ENCODE data around the gene ZBTB37. TPM values are rescaled to one million over a fixed set of nuclear protein-coding genes. Genes with fewer than 3 reads are reported as not detected.

ZBTB37 gene
- total RNA-seq, 6 donors from 2014 or later = 5.3 to 17.8 (median 12.0) TPM

DNA sequence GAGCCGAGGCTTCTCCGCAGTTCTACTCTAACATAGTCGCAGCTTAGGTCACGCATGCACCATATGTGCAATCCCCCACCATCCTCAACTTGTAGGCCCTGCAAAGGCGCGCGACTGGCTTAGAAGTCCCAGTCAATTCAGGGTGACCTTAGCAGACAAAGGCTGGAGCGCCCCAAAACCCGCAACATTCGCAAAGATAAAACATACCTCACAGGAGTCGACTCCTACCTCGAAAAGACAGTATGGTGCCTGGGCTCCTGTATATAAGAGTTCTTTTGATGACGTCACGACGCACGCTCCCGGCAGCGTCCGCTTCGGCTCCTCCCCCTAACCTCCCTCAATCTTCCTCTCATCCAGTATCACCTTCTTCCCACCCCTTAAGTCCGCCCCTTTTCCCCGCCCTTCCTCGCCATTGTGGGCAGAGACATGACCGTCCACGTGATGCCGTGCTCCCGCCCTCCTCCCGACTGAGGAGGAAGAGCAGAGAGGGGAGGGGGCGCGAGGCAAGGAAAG is 371 bp upstream of the ZBTB37 start, which contains the start of gene GAS5:
GAS5 (minus strand) TSS at position 237 of the 513 bp plus-strand sequence.
- H3K36me3 ChIP-seq = peaks cover 15 to 40% (median 22%) of the 10 kb centered on the region in 4 donors
- TF ChIP-seq POLR2A (IDR thresholded peaks at IDR 0.05) (peak; percentile 87 to 99 (median 96)), EP300 (IDR thresholded peaks at IDR 0.05) (peak in 1 of 4 donors; percentile 25), POLR2AphosphoS5 (IDR thresholded peaks at IDR 0.05) (peak; percentile 95 to 97)
- TF ChIP-seq, protein P1, sequence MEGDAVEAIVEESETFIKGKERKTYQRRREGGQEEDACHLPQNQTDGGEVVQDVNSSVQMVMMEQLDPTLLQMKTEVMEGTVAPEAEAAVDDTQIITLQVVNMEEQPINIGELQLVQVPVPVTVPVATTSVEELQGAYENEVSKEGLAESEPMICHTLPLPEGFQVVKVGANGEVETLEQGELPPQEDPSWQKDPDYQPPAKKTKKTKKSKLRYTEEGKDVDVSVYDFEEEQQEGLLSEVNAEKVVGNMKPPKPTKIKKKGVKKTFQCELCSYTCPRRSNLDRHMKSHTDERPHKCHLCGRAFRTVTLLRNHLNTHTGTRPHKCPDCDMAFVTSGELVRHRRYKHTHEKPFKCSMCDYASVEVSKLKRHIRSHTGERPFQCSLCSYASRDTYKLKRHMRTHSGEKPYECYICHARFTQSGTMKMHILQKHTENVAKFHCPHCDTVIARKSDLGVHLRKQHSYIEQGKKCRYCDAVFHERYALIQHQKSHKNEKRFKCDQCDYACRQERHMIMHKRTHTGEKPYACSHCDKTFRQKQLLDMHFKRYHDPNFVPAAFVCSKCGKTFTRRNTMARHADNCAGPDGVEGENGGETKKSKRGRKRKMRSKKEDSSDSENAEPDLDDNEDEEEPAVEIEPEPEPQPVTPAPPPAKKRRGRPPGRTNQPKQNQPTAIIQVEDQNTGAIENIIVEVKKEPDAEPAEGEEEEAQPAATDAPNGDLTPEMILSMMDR (IDR thresholded peaks at IDR 0.05) = peak in 1 of 6 experiments; percentile 15
- DNase-seq = peak; percentile 91 to 99
- no peaks in the 10 kb centered on the region for H3K27me3 ChIP-seq
- WGBS, 2 donors = 0 to 2% methylated on average over 19 to 29 of the region's 30 CpGs
- peak within 1 kb of the TSS; percentile 94 to 99 (median 98) for H3K27ac ChIP-seq
- H3K4me1 ChIP-seq = peaks cover 35 to 61% (median 47%) of the 10 kb centered on the region in 4 donors
- no peaks in the 10 kb centered on the region for H3K9me3 ChIP-seq
- ATAC-seq (ENCODE audit: low FRiP score in 2 of 2) = peak; percentile 97 to 98
- peak within 1 kb of the TSS; percentile 72 to 80 (median 80) for H3K4me3 ChIP-seq

GRCh38 chr1:173869021-173869359 is 810 bp downstream of the ZBTB37 start:
- H3K9me3 ChIP-seq = no peaks in the 10 kb centered on the region
- peaks cover 4 to 29% (median 12%) of the 10 kb centered on the region in 4 donors for H3K36me3 ChIP-seq
- H3K27me3 ChIP-seq = no peaks in the 10 kb centered on the region
- TF ChIP-seq POLR2AphosphoS5 (IDR thresholded peaks at IDR 0.05) (no peak), EP300 (IDR thresholded peaks at IDR 0.05) (no peak), POLR2A (IDR thresholded peaks at IDR 0.05) (no peak)
- TF ChIP-seq, protein P1 (IDR thresholded peaks at IDR 0.05) = no peak
- 1 to 4% methylated on average over 5 of the region's 5 CpGs for WGBS, 2 donors
- no peak for ATAC-seq (ENCODE audit: low FRiP score in 2 of 2)
- H3K4me3 ChIP-seq = peak overlapping the region in 3 of 4 donors; percentile 72 to 80 (median 79)
- peaks cover 35 to 61% (median 47%) of the 10 kb centered on the region in 4 donors for H3K4me1 ChIP-seq
- no peak for DNase-seq
- peak overlapping the region; percentile 94 to 99 (median 98) for H3K27ac ChIP-seq

- no peaks in the 10 kb centered on the region for H3K27me3 ChIP-seq
- H3K9me3 ChIP-seq = no peaks in the 10 kb centered on the region
- peaks cover 0 to 22% (median 4%) of the 10 kb centered on the region in 4 donors for H3K36me3 ChIP-seq
- 56 to 70% methylated on average over 15 of the region's 15 CpGs for WGBS, 2 donors
- H3K4me3 ChIP-seq = no peak overlapping the region
- DNase-seq = peak in 1 of 2 donors; percentile 72
- peak overlapping the region; percentile 14 to 99 (median 98) for H3K27ac ChIP-seq
- peak; percentile 52 to 59 for TF ChIP-seq POLR2AphosphoS5 (IDR thresholded peaks at IDR 0.05)
- TF ChIP-seq EP300 (IDR thresholded peaks at IDR 0.05) = no peak
- TF ChIP-seq POLR2A (IDR thresholded peaks at IDR 0.05) = peak in 1 of 4 donors; percentile 31
- TF ChIP-seq, protein P1 (IDR thresholded peaks at IDR 0.05) = no peak
- peaks cover 27 to 51% (median 43%) of the 10 kb centered on the region in 4 donors for H3K4me1 ChIP-seq
- no peak for ATAC-seq (ENCODE audit: low FRiP score in 2 of 2)
Observed at GRCh38 chr1:173870252-173871075, 2.3 kb downstream of the ZBTB37 start.

- WGBS, 2 donors = 58 to 70% methylated on average over 5 of the region's 5 CpGs
- Histone ChIP-seq H3K27ac (peak overlapping the region in 3 of 4 donors; percentile 28 to 99 (median 98)), H3K4me1 (peaks cover 21 to 47% (median 38%) of the 10 kb centered on the region in 4 donors), H3K36me3 (peaks cover 0 to 22% (median 7%) of the 10 kb centered on the region in 4 donors), H3K27me3 (no peaks in the 10 kb centered on the region), H3K4me3 (no peak overlapping the region), H3K9me3 (no peaks in the 10 kb centered on the region)
- TF ChIP-seq, protein P1 (IDR thresholded peaks at IDR 0.05) = no peak
- no peak for TF ChIP-seq POLR2AphosphoS5 (IDR thresholded peaks at IDR 0.05)
- no peak for TF ChIP-seq POLR2A (IDR thresholded peaks at IDR 0.05)
- TF ChIP-seq EP300 (IDR thresholded peaks at IDR 0.05) = no peak
- ATAC-seq (ENCODE audit: low FRiP score in 2 of 2) (no peak), DNase-seq (no peak)
Observed at GRCh38 chr1:173871091-173871490, 2.9 kb downstream of the ZBTB37 start.

Measured in upper lobe of left lung (tissue), 6 donors.